OCI-LY1 (cell line): ENCODE measurements around the gene FAM117A.
"Not testable (repeated sequence)": the region's sequence is repeated elsewhere in the genome, so short reads cannot be mapped to it uniquely, and the experiment has no call there.

Experiments used
- H2AFZ ChIP-seq: fragments of 200-600 bp; sonication (generic), shearing (Covaris generic); 2 replicates; pipeline ENCODE4 v1.6.0; 2014; ENCODE audit warnings: antibody characterized with exemption, mild to moderate bottlenecking, low read length
- H3F3A ChIP-seq: fragments of 200-600 bp; sonication (generic), shearing (Covaris generic); 2 replicates; pipeline ENCODE4 v1.6.0; 2014; ENCODE audit warnings: mild to moderate bottlenecking, antibody characterized with exemption, low read length, moderate library complexity; ENCODE audit not compliant: insufficient read depth
- H3K27ac ChIP-seq: fragments of 200-600 bp; sonication (generic); 2 replicates; pipeline ENCODE4 v1.5.1; 2014; ENCODE audit warnings: low read length, mixed run types, mild to moderate bottlenecking, low read depth; ENCODE audit not compliant: poor library complexity, severe bottlenecking
- H3K27me3 ChIP-seq: fragments of 200-600 bp; sonication (generic); 2 replicates; pipeline ENCODE4 v1.6.0; 2014; ENCODE audit warnings: antibody characterized with exemption, mild to moderate bottlenecking, low read length, moderate library complexity; ENCODE audit not compliant: insufficient read depth
- H3K36me3 ChIP-seq: fragments of 200-600 bp; sonication (generic); 2 replicates; pipeline ENCODE4 v1.6.1; 2014; ENCODE audit warnings: mild to moderate bottlenecking, antibody characterized with exemption, low read length, moderate library complexity, mixed read lengths; ENCODE audit not compliant: insufficient read depth
- H3K4me1 ChIP-seq: fragments of 200-600 bp; sonication (generic); 2 replicates; pipeline ENCODE4 v1.5.1; 2014; ENCODE audit warnings: mild to moderate bottlenecking, low read length, moderate library complexity; ENCODE audit not compliant: insufficient read depth, severe bottlenecking
- H3K4me2 ChIP-seq: fragments of 200-600 bp; sonication (generic), shearing (Covaris generic); 2 replicates; pipeline ENCODE4 v1.6.1; 2014; ENCODE audit warnings: low read length
- H3K4me3 ChIP-seq: fragments of 200-600 bp; sonication (generic); 2 replicates; pipeline ENCODE4 v1.5.1; 2014; ENCODE audit warnings: low read length, low read depth, mild to moderate bottlenecking, mixed read lengths; ENCODE audit not compliant: poor library complexity, severe bottlenecking
- H3K79me2 ChIP-seq: fragments of 200-600 bp; shearing (Covaris generic); 2 replicates; pipeline ENCODE4 v1.6.1; 2016; ENCODE audit warnings: mixed run types, low read length, mixed read lengths; ENCODE audit not compliant: insufficient read depth
- H3K9ac ChIP-seq: fragments of 200-600 bp; sonication (generic), shearing (Covaris generic); 2 replicates; pipeline ENCODE4 v1.6.1; 2014; ENCODE audit warnings: mild to moderate bottlenecking, low read length, mixed read lengths
- H3K9me2 ChIP-seq: fragments of 200-600 bp; sonication (generic), shearing (Covaris generic); 2 replicates; pipeline ENCODE4 v1.6.1; 2014; ENCODE audit warnings: low read depth, mild to moderate bottlenecking, low read length, mixed read lengths
- H3K9me3 ChIP-seq: fragments of 200-600 bp; shearing (Covaris generic); 2 replicates; pipeline ENCODE4 v1.6.1; 2014; ENCODE audit warnings: low read length, mixed read lengths
- H4K20me1 ChIP-seq: fragments of 200-600 bp; sonication (generic), shearing (Covaris generic); 2 replicates; pipeline ENCODE4 v1.6.0; 2016; ENCODE audit warnings: mild to moderate bottlenecking, low read length; ENCODE audit not compliant: insufficient read depth
- CTCF ChIP-seq: fragments of 200-600 bp; sonication (generic), shearing (Covaris generic); IDR thresholded peaks from 2 replicates; pipeline ENCODE4 v1.5.1; 2017; ENCODE audit warnings: mild to moderate bottlenecking, antibody characterized with exemption, low read length, moderate library complexity, mixed read lengths
- EZH2 ChIP-seq: fragments of 200-600 bp; sonication (generic), shearing (Covaris generic); IDR thresholded peaks from 2 replicates; pipeline ENCODE4 v1.8.0; 2017; ENCODE audit warnings: borderline replicate concordance, mixed run types, mild to moderate bottlenecking, antibody characterized with exemption, low read length, moderate library complexity, mixed read lengths

FAM117A gene

DNA sequence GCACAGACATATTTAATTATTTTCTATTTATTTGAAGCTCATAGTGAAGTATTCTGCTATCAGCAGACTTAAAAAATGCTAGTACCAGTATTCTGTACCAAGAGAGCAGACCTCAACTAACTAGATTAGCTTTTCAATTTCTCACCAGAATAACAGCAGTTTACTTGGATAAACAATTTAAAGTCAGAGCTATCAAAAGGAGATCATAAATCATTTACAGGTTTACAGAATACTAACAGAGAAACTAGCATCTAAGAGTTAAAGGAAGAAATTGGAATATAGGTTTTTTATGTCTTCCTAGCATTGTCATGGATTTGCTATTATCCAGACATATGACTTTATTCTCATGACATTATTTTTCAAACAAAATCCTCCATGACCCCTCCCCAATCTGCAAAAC, 89.4 kb downstream of the FAM117A start:
- H3K27ac ChIP-seq = no peak overlapping the region
- H3K36me3 ChIP-seq = peaks cover 25% of the 10 kb centered on the region; the same call in 1 of the 2 replicates
- H3K4me1 ChIP-seq = peaks cover 35% of the 10 kb centered on the region
- no peaks in the 10 kb centered on the region for H3K9me2 ChIP-seq
- no peaks in the 10 kb centered on the region for H3K27me3 ChIP-seq
- H4K20me1 ChIP-seq = peaks cover 3% of the 10 kb centered on the region; the same call in 1 of the 2 replicates
- H2AFZ ChIP-seq = no peak overlapping the region
- H3K9me3 ChIP-seq = no peaks in the 10 kb centered on the region
- H3K4me3 ChIP-seq = no peak overlapping the region
- no peak overlapping the region for H3K9ac ChIP-seq
- H3F3A ChIP-seq = peaks cover 5% of the 10 kb centered on the region; the same call in 1 of the 2 replicates
- H3K4me2 ChIP-seq = no peak overlapping the region
- peaks cover 66% of the 10 kb centered on the region for H3K79me2 ChIP-seq
- TF ChIP-seq EZH2 (no peak), CTCF (no peak)

DNA sequence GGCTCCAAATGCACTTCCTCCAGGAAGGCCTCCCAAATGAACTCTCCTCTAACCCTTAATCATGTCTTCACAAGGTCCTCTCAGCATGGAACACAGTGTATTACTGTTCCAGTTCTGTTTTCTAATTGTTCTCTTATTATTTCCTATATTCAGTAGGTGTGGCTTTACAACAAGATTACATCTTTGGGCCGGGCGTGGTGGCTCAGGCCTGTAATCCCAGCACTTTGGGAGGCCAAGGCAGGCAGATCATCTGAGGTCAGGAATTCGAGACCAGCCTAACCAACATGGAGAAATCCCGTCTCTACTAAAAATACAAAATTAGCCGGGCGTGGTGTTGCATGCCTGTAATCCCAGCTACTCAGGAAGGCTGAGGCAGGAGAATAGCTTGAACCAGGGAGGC, 90.3 kb downstream of the FAM117A start:
- H3K9ac ChIP-seq, H3K4me3 ChIP-seq, H3K9me2 ChIP-seq, H2AFZ ChIP-seq, H3F3A ChIP-seq, H3K9me3 ChIP-seq, H3K4me2 ChIP-seq, H3K27ac ChIP-seq, H3K27me3 ChIP-seq, H4K20me1 ChIP-seq: not testable (repeated sequence)
- Histone ChIP-seq H3K79me2 (peaks cover 66% of the 10 kb centered on the region), H3K4me1 (peaks cover 35% of the 10 kb centered on the region), H3K36me3 (peaks cover 25% of the 10 kb centered on the region; the same call in 1 of the 2 replicates)

- no peak overlapping the region for H3K27ac ChIP-seq
These were observed 93.3 kb downstream of the FAM117A start for GRCh38 chr17:49670641-49671040.

More at GRCh38 chr17:49670641-49671040, 93.3 kb downstream of the FAM117A start:
- Histone ChIP-seq H2AFZ (no peak overlapping the region), H3K36me3 (peaks cover 43% of the 10 kb centered on the region), H3K9ac (no peak overlapping the region), H3F3A (no peaks in the 10 kb centered on the region), H3K9me2 (no peaks in the 10 kb centered on the region), H3K27me3 (no peaks in the 10 kb centered on the region), H4K20me1 (peaks cover 3% of the 10 kb centered on the region; the same call in 1 of the 2 replicates), H3K4me1 (peaks cover 20% of the 10 kb centered on the region), H3K79me2 (peaks cover 80% of the 10 kb centered on the region), H3K4me2 (no peak overlapping the region), H3K9me3 (no peaks in the 10 kb centered on the region), H3K4me3 (no peak overlapping the region)
- no peak for TF ChIP-seq CTCF
- no peak for TF ChIP-seq EZH2
